SJSA1 (cell line): ENCODE measurements around the gene YLPM1. TPM values are rescaled to one million over a fixed set of nuclear protein-coding genes. Genes with fewer than 3 reads are reported as not detected.

ENCODE experiments used
- DNase-seq, 2 experiments: peaks; one replicate each; pipeline ENCODE4 v3.0.0-alpha.2; 2015 to 2020; ENCODE audit warnings: low spot score in 2 of 2, low read depth in 1 of 2
- H3K27ac ChIP-seq: fragments of 250-450 bp; sonication (Bioruptor Pico); 2 replicates; pipeline ENCODE4 v1.5.1; 2020; ENCODE audit warnings: mild to moderate bottlenecking, moderate library complexity
- H3K27me3 ChIP-seq: fragments of 250-450 bp; sonication (Bioruptor Pico); replicated peaks from 2 replicates; pipeline ENCODE4 v1.5.1; 2020; ENCODE audit warnings: mild to moderate bottlenecking, moderate library complexity
- H3K36me3 ChIP-seq: fragments of 250-450 bp; sonication (Bioruptor Pico); 2 replicates; pipeline ENCODE4 v1.5.1; 2020; ENCODE audit warnings: mild to moderate bottlenecking
- H3K4me1 ChIP-seq: fragments of 250-450 bp; sonication (Bioruptor Pico); replicated peaks from 2 replicates; pipeline ENCODE4 v1.6.1; 2021; ENCODE audit warnings: mild to moderate bottlenecking
- H3K4me3 ChIP-seq: fragments of 250-450 bp; sonication (Bioruptor Pico); 2 replicates; pipeline ENCODE4 v1.5.1; 2020; ENCODE audit warnings: mild to moderate bottlenecking
- H3K9me3 ChIP-seq: fragments of 250-450 bp; sonication (Bioruptor Pico); replicated peaks from 2 replicates; pipeline ENCODE4 v1.5.1; 2020; ENCODE audit warnings: mild to moderate bottlenecking
- total RNA-seq: library from RNA; depleted of rRNA; stranded (reverse); fragments of >200 nt; shearing (Covaris generic); gene quantifications from 2 replicates; pipeline ENCODE4 v1.2.3, GENCODE V29; 2014

Gene YLPM1
- total RNA-seq, 1 experiment from 2014 or later: 15.1 TPM

DNA sequence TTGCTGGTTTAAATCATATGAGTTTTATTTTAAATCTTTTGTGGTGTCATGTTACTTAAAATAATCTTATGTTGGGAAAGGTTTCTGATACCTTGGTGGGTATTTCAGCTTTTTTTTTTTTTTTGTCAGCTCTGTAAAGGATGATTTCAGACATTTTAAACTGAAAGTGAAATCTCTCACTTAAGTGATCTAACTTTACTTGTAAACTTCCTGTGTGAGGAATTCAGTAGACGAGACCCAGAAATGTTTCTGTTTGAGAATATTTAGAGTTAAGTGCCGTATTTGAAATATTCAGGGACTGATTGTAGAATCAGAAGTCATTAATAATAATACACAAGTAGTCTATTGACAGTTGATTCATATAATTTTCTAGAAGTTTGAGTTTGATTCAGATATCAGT is 75.0 kb downstream of the YLPM1 start:
- Histone ChIP-seq H3K27me3 (no peaks in the 10 kb centered on the region), H3K4me3 (no peak overlapping the region), H3K27ac (peak overlapping the region; percentile 5), H3K9me3 (no peaks in the 10 kb centered on the region), H3K36me3 (peaks cover 29% of the 10 kb centered on the region), H3K4me1 (peaks cover 11% of the 10 kb centered on the region)
- DNase-seq: peak in 1 of 2 experiments; percentile 6

DNA sequence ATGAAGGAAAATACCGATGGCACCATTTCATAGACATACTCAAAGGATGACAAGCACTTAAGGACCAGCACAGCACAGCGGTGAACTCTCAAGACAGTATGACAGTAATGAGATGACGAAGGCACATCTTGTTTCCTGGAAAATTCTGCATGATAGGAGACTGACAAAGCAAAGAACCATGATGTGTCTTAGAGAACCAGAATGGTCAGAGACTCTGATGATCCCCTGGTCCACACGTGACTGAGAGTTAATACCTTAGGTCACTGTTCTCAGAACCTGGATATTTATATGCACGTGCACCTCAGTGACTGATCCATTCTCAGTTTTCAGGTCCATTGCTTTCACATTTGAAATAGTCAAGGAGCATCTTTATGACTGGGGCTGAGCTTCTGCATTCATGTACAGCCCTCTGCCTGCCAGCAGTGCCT is 77.5 kb downstream of the YLPM1 start:
- H3K4me3 ChIP-seq: no peak overlapping the region

DNA sequence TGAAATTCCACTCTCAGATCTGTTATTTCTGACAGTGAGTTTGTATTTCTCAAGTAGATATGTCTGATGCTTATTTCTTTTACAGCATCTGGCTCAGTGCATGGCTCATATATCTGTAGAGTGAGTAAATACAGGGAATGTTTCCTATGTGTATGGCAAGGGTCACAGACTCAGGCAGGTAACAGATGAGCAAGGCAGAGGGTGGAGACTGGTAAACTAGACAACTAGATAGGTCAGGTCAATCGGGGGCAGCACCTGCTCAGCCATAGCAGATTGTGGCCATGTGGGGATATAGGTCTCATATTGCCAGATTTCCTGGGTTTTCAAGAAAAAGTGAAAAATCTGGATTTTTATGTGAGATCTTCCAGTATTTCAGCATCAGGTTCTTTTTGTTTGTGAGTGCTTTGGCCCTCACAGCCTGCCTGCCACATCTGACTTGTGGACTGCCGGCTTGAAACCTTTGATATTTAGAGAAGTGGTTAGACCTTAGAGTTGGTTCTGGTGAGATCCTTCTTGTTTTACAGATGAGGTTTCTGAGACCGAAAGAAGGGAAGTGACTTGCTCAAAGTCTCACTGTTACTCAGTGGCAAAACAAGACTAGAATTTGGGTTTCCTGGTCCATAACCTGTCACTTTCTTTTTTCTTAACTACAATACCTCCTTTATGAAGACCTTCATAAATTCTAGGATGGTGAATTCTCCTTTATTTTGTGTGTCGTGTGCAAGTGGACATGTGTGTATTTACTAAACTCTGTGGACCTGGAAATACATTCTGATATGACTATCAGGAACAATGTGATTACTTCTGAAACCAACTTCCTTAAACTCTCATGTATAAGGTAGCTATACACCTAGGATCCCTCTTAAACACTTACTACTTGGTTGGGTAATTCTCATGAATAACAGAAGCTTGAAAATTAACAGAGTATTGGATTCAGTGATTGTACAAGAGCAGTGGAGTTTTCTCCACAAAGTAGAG is 78.4 kb downstream of the YLPM1 start:
- Histone ChIP-seq H3K9me3 (no peaks in the 10 kb centered on the region), H3K27ac (no peak overlapping the region), H3K4me1 (no peaks in the 10 kb centered on the region; the same call in 1 of the 2 replicates), H3K4me3 (no peak overlapping the region), H3K36me3 (peaks cover 24% of the 10 kb centered on the region), H3K27me3 (no peaks in the 10 kb centered on the region)
- DNase-seq: no peak

More for the DNA sequence above, 77.5 kb downstream of the YLPM1 start:
- H3K36me3 ChIP-seq: peaks cover 26% of the 10 kb centered on the region
- H3K27ac ChIP-seq: no peak overlapping the region
- H3K9me3 ChIP-seq: no peaks in the 10 kb centered on the region
- no peaks in the 10 kb centered on the region; the same call in 1 of the 2 replicates for H3K4me1 ChIP-seq
- no peak for DNase-seq
- no peaks in the 10 kb centered on the region for H3K27me3 ChIP-seq

DNA sequence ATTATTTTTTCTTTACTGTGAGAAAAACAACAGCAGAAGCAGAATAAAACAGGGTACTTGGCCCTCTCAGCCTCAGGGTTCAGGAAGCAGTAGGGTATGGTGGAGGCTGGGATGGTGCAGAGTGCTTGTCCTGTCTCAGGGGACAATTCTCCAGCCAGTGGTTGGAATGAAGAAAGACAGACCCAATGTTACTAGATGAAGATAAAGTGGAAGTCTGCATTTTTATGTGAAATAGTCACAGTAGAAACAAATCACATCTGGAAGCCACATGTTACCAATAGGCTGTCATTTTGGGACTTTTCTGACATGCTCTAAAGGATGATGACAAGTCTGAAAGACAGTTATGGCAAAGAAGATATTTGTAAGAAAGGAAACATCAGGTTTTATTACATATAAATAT is 80.5 kb downstream of the YLPM1 start:
- Histone ChIP-seq H3K27me3 (no peaks in the 10 kb centered on the region), H3K27ac (no peak overlapping the region), H3K4me1 (peaks cover 7% of the 10 kb centered on the region), H3K36me3 (peaks cover 12% of the 10 kb centered on the region; the same call in 1 of the 2 replicates), H3K4me3 (no peak overlapping the region), H3K9me3 (no peaks in the 10 kb centered on the region)
- DNase-seq: no peak

DNA sequence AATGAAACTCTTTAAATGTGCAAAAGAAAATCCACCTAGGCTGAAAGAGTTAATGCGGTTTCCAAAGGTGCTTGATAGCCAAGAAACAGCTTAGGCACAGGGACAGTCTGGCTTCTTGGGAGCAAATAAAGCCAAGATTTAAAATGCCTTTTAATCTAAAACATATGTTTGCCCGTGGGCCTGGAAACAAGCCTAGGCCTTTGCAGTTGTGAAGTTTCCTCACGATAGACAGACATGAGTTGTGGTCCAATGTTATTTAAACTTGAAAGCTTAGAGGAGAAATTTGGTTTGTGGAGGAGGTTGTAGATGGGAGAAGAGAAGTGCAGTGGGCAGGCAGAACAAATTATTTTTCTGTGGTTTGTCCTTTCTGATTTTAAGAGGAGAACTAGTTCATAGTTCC is 83.1 kb downstream of the YLPM1 start:
- no peak overlapping the region for H3K27ac ChIP-seq
- no peak for DNase-seq
- no peak overlapping the region for H3K4me3 ChIP-seq
- no peaks in the 10 kb centered on the region for H3K9me3 ChIP-seq
- H3K27me3 ChIP-seq: no peaks in the 10 kb centered on the region
- H3K4me1 ChIP-seq: peaks cover 7% of the 10 kb centered on the region
- 0 out of 2 replicates have a peak, but pooled peaks cover 4% of the 10 kb centered on the region for H3K36me3 ChIP-seq

DNA sequence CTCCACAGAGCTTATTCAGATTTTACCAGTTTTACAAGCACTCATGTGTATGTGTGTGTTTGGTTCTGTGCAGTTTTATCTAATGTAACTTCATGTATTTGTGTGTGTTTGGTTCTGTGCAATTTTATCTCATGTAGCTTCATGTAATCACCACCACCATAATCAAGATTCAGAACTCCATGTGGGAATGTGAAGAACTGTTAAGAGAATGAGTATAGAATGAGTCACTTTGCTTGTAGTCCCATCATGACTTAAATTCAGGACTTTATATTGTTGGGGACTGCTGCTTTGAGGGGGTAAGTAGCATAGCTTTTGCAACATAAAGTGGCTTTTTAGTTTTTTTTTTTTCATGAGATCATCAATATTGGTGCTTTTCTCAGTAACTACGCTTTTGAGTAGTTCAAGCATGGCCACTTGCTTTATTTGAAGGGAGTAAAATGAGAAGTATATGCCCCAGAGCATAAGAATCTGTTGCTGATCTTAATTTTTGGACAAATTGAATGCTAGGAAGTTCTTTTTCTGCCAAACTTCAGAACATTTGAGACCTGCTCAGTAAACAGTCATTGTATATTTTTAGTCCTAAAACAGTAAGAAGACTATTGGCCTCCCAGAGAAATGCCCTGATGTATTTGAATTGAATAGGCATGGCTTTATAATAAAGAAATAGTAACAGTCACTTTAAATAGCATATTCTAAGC is 84.0 kb downstream of the YLPM1 start:
- peaks cover 7% of the 10 kb centered on the region for H3K4me1 ChIP-seq
- no peak for DNase-seq
- H3K36me3 ChIP-seq: 0 out of 2 replicates have a peak, but pooled peaks cover 4% of the 10 kb centered on the region
- H3K4me3 ChIP-seq: no peak overlapping the region
- H3K9me3 ChIP-seq: no peaks in the 10 kb centered on the region
- H3K27me3 ChIP-seq: no peaks in the 10 kb centered on the region
- H3K27ac ChIP-seq: no peak overlapping the region

DNA sequence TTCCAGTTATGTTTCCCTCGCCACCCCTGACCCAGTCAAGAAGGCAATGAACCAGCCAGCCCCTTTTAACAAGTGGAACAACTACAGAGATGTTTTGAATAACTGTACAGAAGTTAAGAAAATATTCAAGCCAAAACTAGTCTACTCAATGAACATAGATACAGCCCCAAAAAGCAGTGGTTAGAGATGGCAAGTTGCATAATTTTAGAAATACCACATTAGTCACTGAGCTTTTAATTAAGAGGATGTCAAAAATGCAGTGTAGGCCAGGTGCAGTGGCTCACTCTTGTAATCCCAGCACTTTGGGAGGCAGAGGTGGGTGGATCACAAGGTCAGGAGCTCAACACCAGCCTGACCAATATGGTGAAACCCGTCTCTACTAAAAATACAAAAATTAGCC is 85.7 kb downstream of the YLPM1 start:
- H3K4me1 ChIP-seq: peaks cover 16% of the 10 kb centered on the region
- H3K27me3 ChIP-seq: no peaks in the 10 kb centered on the region
- no peak overlapping the region for H3K4me3 ChIP-seq
- no peak for DNase-seq
- no peak overlapping the region for H3K27ac ChIP-seq
- no peaks in the 10 kb centered on the region for H3K9me3 ChIP-seq
- H3K36me3 ChIP-seq: 0 out of 2 replicates have a peak, but pooled peaks cover 3% of the 10 kb centered on the region

DNA sequence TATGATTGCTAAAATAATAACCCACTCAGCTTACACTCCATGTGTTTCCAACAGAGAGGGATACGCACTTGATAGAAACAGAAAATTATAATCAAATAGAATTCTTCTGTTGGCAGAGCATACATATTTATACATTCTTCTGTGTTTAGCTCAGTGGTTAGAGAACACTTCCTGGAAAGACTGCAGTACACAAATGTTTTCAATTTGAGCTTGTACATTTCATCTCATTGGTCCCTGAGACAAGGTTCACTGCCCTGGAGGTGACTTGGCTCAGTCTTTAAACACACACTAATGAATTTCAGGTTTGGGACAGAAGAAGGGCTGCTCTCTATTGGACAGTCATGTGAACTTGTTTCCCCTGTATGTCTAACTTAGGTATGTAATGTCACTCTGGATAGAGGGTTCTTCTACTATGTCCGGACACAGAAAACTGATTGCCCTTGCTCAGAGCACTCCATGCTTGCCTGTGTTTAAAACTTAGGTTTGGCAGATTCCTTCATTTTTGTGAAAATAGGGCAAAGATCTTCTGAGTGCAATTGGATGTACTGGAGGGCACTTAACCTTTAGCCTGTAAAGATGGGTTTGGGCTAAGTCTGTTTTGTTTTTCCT is 89.9 kb downstream of the YLPM1 start:
- Histone ChIP-seq H3K4me3 (no peak overlapping the region), H3K4me1 (peaks cover 8% of the 10 kb centered on the region; the same call in 1 of the 2 replicates), H3K9me3 (no peaks in the 10 kb centered on the region), H3K27ac (no peak overlapping the region), H3K36me3 (no peaks in the 10 kb centered on the region), H3K27me3 (no peaks in the 10 kb centered on the region)
- DNase-seq: no peak

DNA sequence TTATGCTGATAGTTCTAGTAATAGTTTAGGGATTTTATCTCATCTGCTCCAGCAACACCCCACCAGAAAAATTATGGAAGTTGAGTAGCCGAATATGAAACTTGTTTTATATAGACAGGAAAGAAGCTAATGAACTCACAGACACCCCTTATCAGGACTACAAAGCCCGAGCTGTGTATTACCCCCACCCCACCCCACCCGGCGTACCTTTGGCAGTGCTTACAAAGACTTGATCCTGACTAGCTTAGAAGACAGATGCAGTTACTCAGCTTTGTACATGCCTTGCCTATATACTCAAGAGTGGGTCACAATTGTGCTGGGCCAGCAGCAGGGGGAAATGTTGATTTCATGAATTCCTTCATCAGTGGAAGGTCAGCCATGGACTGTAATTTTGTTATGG is 90.5 kb downstream of the YLPM1 start:
- no peak for DNase-seq
- H3K27ac ChIP-seq: no peak overlapping the region
- H3K4me3 ChIP-seq: no peak overlapping the region
- H3K27me3 ChIP-seq: no peaks in the 10 kb centered on the region
- H3K4me1 ChIP-seq: peaks cover 8% of the 10 kb centered on the region; the same call in 1 of the 2 replicates
- H3K36me3 ChIP-seq: no peaks in the 10 kb centered on the region
- no peaks in the 10 kb centered on the region for H3K9me3 ChIP-seq

DNA sequence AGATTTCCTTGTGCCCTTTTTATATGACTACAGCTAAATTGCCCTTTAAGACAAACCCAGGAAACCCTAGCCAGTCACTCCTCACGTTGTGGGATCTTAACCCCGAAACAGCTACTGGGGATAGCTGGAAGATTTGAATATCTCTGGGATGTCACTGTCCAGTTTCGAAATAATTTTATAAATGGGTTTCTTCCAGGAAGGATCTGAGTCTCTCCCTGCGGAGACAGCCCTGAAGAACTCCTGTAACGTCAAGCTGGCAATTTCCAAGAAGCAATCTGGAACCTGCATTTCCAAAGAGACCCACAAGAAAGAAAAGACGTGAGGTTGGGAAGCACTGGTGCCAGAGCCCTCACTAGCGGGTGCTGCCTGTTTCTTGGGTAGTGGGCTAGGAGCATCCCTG is 91.9 kb downstream of the YLPM1 start:
- Histone ChIP-seq H3K27ac (no peak overlapping the region), H3K9me3 (no peaks in the 10 kb centered on the region), H3K4me3 (no peak overlapping the region), H3K4me1 (peaks cover 8% of the 10 kb centered on the region; the same call in 1 of the 2 replicates), H3K36me3 (no peaks in the 10 kb centered on the region), H3K27me3 (no peaks in the 10 kb centered on the region)
- DNase-seq: no peak

DNA sequence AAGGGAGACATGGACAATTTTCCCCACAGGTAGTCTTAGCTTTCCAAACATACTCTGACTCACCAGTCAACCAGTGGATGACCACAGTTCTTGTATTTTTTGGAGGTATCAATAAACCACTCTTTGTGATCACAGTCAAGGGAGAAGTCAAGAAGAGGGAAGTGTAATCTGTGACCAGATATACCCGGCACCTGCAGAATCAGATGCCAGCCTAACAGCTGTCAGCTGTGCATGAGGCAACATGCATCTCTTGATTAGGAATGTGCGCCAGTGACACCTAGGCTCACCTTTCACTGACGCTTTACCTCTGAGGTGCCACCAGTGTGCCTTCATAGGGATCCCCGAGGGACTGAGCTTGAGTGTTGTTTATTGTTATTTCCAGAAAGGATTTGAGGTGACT is 92.8 kb downstream of the YLPM1 start:
- peaks cover 8% of the 10 kb centered on the region; the same call in 1 of the 2 replicates for H3K4me1 ChIP-seq
- H3K27me3 ChIP-seq: no peaks in the 10 kb centered on the region
- no peak overlapping the region for H3K27ac ChIP-seq

DNA sequence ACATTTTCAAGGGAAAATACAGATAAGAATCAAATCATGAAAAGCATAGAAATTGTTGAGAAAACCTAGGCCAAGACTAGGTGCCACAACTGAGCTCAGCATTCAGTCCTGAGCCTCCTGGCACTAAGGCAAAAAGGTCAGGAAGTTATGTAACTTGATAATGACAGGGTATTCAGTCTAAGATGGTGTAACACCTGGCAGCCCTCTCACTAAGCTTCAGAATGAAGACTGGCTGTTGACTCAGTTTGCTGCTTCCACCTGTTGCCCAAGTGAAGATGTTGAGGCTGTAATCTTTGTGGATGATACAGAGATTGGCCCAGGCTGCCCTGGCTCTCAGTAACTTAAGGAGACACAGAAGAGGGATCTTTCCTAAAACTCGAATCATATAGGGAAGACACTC is 93.2 kb downstream of the YLPM1 start:
- no peak for DNase-seq
- H3K36me3 ChIP-seq: no peaks in the 10 kb centered on the region
- no peak overlapping the region for H3K4me3 ChIP-seq
- H3K27ac ChIP-seq: no peak overlapping the region
- H3K27me3 ChIP-seq: no peaks in the 10 kb centered on the region
- H3K4me1 ChIP-seq: peaks cover 8% of the 10 kb centered on the region; the same call in 1 of the 2 replicates
- no peaks in the 10 kb centered on the region for H3K9me3 ChIP-seq

More for the DNA sequence above, 92.8 kb downstream of the YLPM1 start:
- H3K36me3 ChIP-seq: no peaks in the 10 kb centered on the region
- H3K4me3 ChIP-seq: no peak overlapping the region
- no peaks in the 10 kb centered on the region for H3K9me3 ChIP-seq
- no peak for DNase-seq

DNA sequence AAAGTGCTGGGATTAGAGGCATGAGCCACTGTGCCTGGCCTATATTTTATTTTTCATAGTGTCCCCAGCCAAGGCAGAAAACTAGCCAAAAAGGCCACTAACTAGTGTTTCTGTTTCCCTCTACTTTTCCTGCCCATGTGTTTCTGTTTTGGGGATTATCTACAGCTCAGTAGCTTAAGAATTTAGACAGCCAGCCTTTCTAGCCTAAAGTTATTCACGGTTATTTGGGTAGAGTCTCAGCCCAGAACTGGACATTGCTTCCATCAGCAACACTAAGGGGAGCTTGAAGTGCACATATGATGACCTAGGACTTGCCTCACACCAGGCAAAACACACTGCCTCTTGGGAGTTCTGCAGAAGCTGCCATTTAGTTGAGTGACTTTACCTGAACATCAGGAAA is 94.9 kb downstream of the YLPM1 start:
- no peaks in the 10 kb centered on the region for H3K9me3 ChIP-seq
- H3K27me3 ChIP-seq: no peaks in the 10 kb centered on the region
- peaks cover 3% of the 10 kb centered on the region; the same call in 1 of the 2 replicates for H3K4me1 ChIP-seq
- H3K36me3 ChIP-seq: no peaks in the 10 kb centered on the region
- no peak overlapping the region for H3K27ac ChIP-seq
- DNase-seq: no peak
- H3K4me3 ChIP-seq: no peak overlapping the region
